IMR-90 (cell line): ENCODE measurements around the gene MAML2. TPM values are rescaled to one million over a fixed set of nuclear protein-coding genes. Genes with fewer than 3 reads are reported as not detected.

Experiments used
- ATAC-seq: fragments of 200-7000 bp; cut with Tn5 transposase; 2 replicates; pipeline ENCODE4 v1.9.1; 2020; ENCODE audit warnings: low read depth, mild to moderate bottlenecking, moderate library complexity
- BruUV-seq: library from RNA; stranded (reverse); fragments of 400-500 nt; replicated peaks from 2 replicates; lab custom pipeline; 2021; lab: Mats Ljungman, UMichigan
- CTCF ChIA-PET: fragments of 300-600 bp; formaldehyde crosslinking; extraction: SDS; loops from one replicate; lab custom pipeline; 2021; ENCODE audit warnings: antibody characterized with exemption; lab: Yijun Ruan, JAX
- POLR2A ChIA-PET: fragments of 300-600 bp; sonication (Branson Sonifier 250); formaldehyde crosslinking; loops from one replicate; lab custom pipeline; 2022; ENCODE audit warnings: antibody characterized with exemption; ENCODE audit not compliant: unreplicated experiment; lab: Charles Lee
- DNase-seq: peaks from one replicate; pipeline ENCODE4 v3.0.0; 2013
- H2AFZ ChIP-seq: replicated peaks from 2 replicates; pipeline ENCODE3; 2013; ENCODE audit warnings: low read length, mild to moderate bottlenecking; ENCODE audit not compliant: poor library complexity
- H2AK5ac ChIP-seq: 2 replicates; pipeline ENCODE4 v1.6.1; 2013; ENCODE audit warnings: low read depth, low read length, inconsistent platforms
- H2AK9ac ChIP-seq: replicated peaks from 2 replicates; pipeline ENCODE3; 2013; ENCODE audit warnings: mild to moderate bottlenecking, low read depth, low read length, moderate library complexity; ENCODE audit not compliant: poor library complexity
- H2BK120ac ChIP-seq: 2 replicates; pipeline ENCODE4 v1.6.1; 2013; ENCODE audit warnings: low read depth, low read length, inconsistent platforms
- H2BK15ac ChIP-seq: 3 replicates; pipeline ENCODE4 v1.6.1; 2013; ENCODE audit warnings: low read depth, low read length, inconsistent platforms
- H2BK20ac ChIP-seq: 2 replicates; pipeline ENCODE4 v1.6.1; 2013; ENCODE audit warnings: low read depth, mild to moderate bottlenecking, inconsistent platforms, low read length, moderate library complexity
- H2BK5ac ChIP-seq: 2 replicates; pipeline ENCODE4 v1.6.1; 2013; ENCODE audit warnings: mild to moderate bottlenecking, low read depth, low read length, inconsistent platforms; ENCODE audit not compliant: poor library complexity, severe bottlenecking
- H3K14ac ChIP-seq: replicated peaks from 2 replicates; pipeline ENCODE4 v1.6.1; 2013; ENCODE audit warnings: low read depth, low read length, inconsistent platforms
- H3K18ac ChIP-seq: 2 replicates; pipeline ENCODE4 v1.6.1; 2013; ENCODE audit warnings: low read depth, low read length, control low read depth
- H3K23ac ChIP-seq: 2 replicates; pipeline ENCODE4 v1.6.1; 2013; ENCODE audit warnings: low read depth, low read length, inconsistent platforms
- H3K27ac ChIP-seq: 2 replicates; pipeline ENCODE4 v1.5.1; 2013; ENCODE audit warnings: mild to moderate bottlenecking, control low read depth, low read length; ENCODE audit not compliant: insufficient read depth
- H3K27me3 ChIP-seq: 2 replicates; pipeline ENCODE4 v1.6.1; 2013; ENCODE audit warnings: low read length; ENCODE audit not compliant: control insufficient read depth, insufficient read depth
- H3K36me3 ChIP-seq: 2 replicates; pipeline ENCODE4 v1.6.1; 2013; ENCODE audit warnings: low read length, mixed read lengths; ENCODE audit not compliant: control insufficient read depth, insufficient read depth
- H3K4ac ChIP-seq: 2 replicates; pipeline ENCODE4 v1.6.1; 2013; ENCODE audit warnings: low read depth, low read length, inconsistent platforms
- H3K4me1 ChIP-seq: 2 replicates; pipeline ENCODE4 v1.6.1; 2013; ENCODE audit warnings: low read length, mixed read lengths; ENCODE audit not compliant: control insufficient read depth, insufficient read depth
- H3K4me2 ChIP-seq: 2 replicates; pipeline ENCODE4 v1.6.1; 2013; ENCODE audit warnings: low read depth, mild to moderate bottlenecking, control low read depth, low read length, moderate library complexity
- H3K4me3 ChIP-seq: 2 replicates; pipeline ENCODE4 v1.5.1; 2013; ENCODE audit warnings: low read depth, mild to moderate bottlenecking, control low read depth, low read length, moderate library complexity; ENCODE audit not compliant: insufficient read depth
- H3K56ac ChIP-seq: 2 replicates; pipeline ENCODE4 v1.6.1; 2013; ENCODE audit warnings: low read length, inconsistent platforms; ENCODE audit not compliant: insufficient read depth; ENCODE audit errors: extremely low read depth
- H3K79me1 ChIP-seq, 2 experiments: 2 replicates each; pipeline ENCODE4 v1.6.1; 2013; ENCODE audit warnings: low read length in 2 of 2, inconsistent platforms in 1 of 2, low read depth in 1 of 2
- H3K9ac ChIP-seq: 2 replicates; pipeline ENCODE4 v1.6.1; 2013; ENCODE audit warnings: low read depth, low read length, control low read depth
- H3K9me1 ChIP-seq: 2 replicates; pipeline ENCODE4 v1.6.1; 2013; ENCODE audit warnings: low read length, inconsistent platforms; ENCODE audit not compliant: insufficient read depth
- H3K9me3 ChIP-seq: 2 replicates; pipeline ENCODE4 v1.6.1; 2013; ENCODE audit warnings: low read length; ENCODE audit not compliant: control insufficient read depth, insufficient read depth
- H4K20me1 ChIP-seq: 2 replicates; pipeline ENCODE4 v1.6.1; 2013; ENCODE audit warnings: low read length, inconsistent platforms; ENCODE audit not compliant: insufficient read depth
- H4K5ac ChIP-seq: 2 replicates; pipeline ENCODE4 v1.6.1; 2013; ENCODE audit warnings: mild to moderate bottlenecking, low read depth, low read length, control low read depth
- H4K8ac ChIP-seq, 2 experiments: 2 replicates each; pipeline ENCODE4 v1.6.1; 2013; ENCODE audit warnings: low read depth in 2 of 2, low read length in 2 of 2, control low read depth in 1 of 2, inconsistent platforms in 1 of 2
- H4K91ac ChIP-seq: 2 replicates; pipeline ENCODE4 v1.6.1; 2013; ENCODE audit warnings: low read depth, low read length, inconsistent platforms; ENCODE audit not compliant: insufficient read depth
- CEBPB ChIP-seq: IDR thresholded peaks from 2 replicates; pipeline ENCODE4 v1.6.1; 2012; ENCODE audit warnings: low read depth, low read length, improper control_type of control experiment
- POLR2A ChIP-seq: IDR thresholded peaks from 2 replicates; pipeline ENCODE4 v1.6.1; 2012; ENCODE audit warnings: mild to moderate bottlenecking, low read depth, low read length
- WGBS, 2 experiments: methylation state at CpG; one replicate each; pipeline versions ENCODE4 v1.1.5 to v1.1.7; 2013; ENCODE audit warnings: missing lambda C conversion rate in 2 of 2; ENCODE audit not compliant: insufficient read length in 1 of 2; ENCODE audit errors: extremely low coverage in 2 of 2; 5-methylcytosine and 5-hydroxymethylcytosine counted together
- dilution Hi-C: fragments of 300-500 bp; cut with HindIII; formaldehyde crosslinking; loops from one replicate; pipeline ENCODE4 v1.14.3; 2018; ENCODE audit warnings: low sequenced_read_pairs; ENCODE audit not compliant: unreplicated experiment
- in situ Hi-C: fragments of 300-500 bp; cut with MboI; formaldehyde crosslinking; loops from 3 replicates; pipeline ENCODE4 v1.14.3; 2019; ENCODE audit warnings: low sequenced_read_pairs, inconsistent platforms, mixed read lengths
- intact Hi-C: fragments of 100-400 bp; cut with micrococcal nuclease; formaldehyde crosslinking; loops from 2 replicates; pipeline ENCODE4 v1.10.0; 2022
- polyA plus RNA-seq, 3 experiments: library from polyadenylated mRNA; depleted of rRNA; stranded (reverse); fragments of >200 nt; gene quantifications; 2 replicates each; pipeline ENCODE4 v1.2.3, GENCODE V29; 2012; ENCODE audit warnings: low replicate concordance in 1 of 3
- total RNA-seq: library from RNA; depleted of rRNA; stranded (reverse); fragments of >200 nt; gene quantifications from 2 replicates; pipeline ENCODE4 v1.2.3, GENCODE V29; 2012

Gene MAML2
- total and polyA plus RNA-seq, 2 of the 4 experiments (the other 2 are of a cell fraction) = 15.0 to 19.5 TPM

DNA sequence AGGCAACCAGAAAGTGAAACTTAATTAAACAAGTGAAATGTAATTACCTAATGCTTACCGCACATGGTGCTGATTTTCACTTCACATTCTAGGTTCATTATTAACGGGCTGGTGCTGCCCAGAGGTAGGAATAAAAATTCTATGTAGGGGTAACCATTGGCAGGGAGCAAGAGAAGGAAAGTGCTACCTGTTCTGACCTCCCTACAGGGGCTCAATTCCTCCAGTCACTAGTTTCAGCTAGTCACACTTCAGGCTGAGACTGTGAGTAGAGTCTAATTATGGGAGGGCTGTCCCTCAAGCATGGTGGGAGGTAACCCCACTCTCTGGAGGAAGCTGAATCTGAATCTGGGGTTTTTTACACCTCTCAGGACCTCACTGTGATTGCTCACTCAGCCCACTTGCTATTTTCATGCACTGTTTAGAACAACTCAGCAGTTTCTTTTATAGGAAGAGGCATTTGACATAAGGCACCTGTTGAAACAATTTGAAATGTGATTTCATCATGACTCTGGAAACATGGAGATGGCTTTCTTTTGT lies 75.4 kb downstream of the MAML2 start:
- ChIA-PET POLR2A (no interaction called here), CTCF (no interaction called here)
- H3K4ac ChIP-seq = 0 out of 2 replicates have a peak overlapping the region, but pooled peaks have one; percentile 3
- peak overlapping the region; percentile 49 for H2AK5ac ChIP-seq
- in situ Hi-C loops (no loop called here), dilution Hi-C loops (no loop called here), intact Hi-C loops (no loop called here)
- no peak overlapping the region for H2AFZ ChIP-seq
- no CpG with 5 or more reads among the region's 2 CpGs for WGBS, 2 experiments
- H3K4me2 ChIP-seq = no peak overlapping the region
- H4K91ac ChIP-seq = 0 out of 2 replicates have a peak overlapping the region, but pooled peaks have one; percentile 9
- H2AK9ac ChIP-seq = no peak overlapping the region
- H3K27ac ChIP-seq = peak overlapping the region; percentile 16; the same call in 1 of the 2 replicates
- no peaks in the 10 kb centered on the region; the same call in 1 of the 2 replicates for H4K20me1 ChIP-seq
- no peak overlapping the region for H2BK15ac ChIP-seq
- peak overlapping the region; percentile 2; the same call in 1 of the 2 replicates for H2BK120ac ChIP-seq
- H3K9me1 ChIP-seq = peaks cover 3% of the 10 kb centered on the region
- BruUV-seq = no TSS peak
- no peak overlapping the region for H3K9ac ChIP-seq
- ATAC-seq (no peak), DNase-seq (peak; percentile 27)
- H3K27me3 ChIP-seq = no peaks in the 10 kb centered on the region
- H3K56ac ChIP-seq = no peak overlapping the region
- peaks cover 5% of the 10 kb centered on the region; the same call in 1 of the 2 replicates for H3K36me3 ChIP-seq
- no peak overlapping the region for H2BK20ac ChIP-seq
- no peak overlapping the region for H3K18ac ChIP-seq
- peak overlapping the region; percentile 3; the same call in 1 of the 2 replicates for H3K23ac ChIP-seq
- H4K5ac ChIP-seq = no peak overlapping the region
- 0 out of 2 replicates have a peak overlapping the region, but pooled peaks have one; percentile 4 for H3K14ac ChIP-seq
- H3K9me3 ChIP-seq = no peaks in the 10 kb centered on the region
- TF ChIP-seq CEBPB (0 out of 2 replicates have a peak, but pooled peaks have one; percentile 10), POLR2A (no peak)
- H2BK5ac ChIP-seq = peak overlapping the region; percentile 44
- H3K79me1 ChIP-seq = peaks cover 38 to 72% of the 10 kb centered on the region in 2 experiments
- H3K4me3 ChIP-seq = no peak overlapping the region
- peaks cover 17% of the 10 kb centered on the region for H3K4me1 ChIP-seq
- H4K8ac ChIP-seq = no peak overlapping the region
